ENCODE results near the gene PRSS50.

Gene PRSS50

GRCh38 chr3:46703013-46703520 lies 14.6 kb downstream of the PRSS50 start (continued):
- TF ChIP-seq RARB (CRISPR knock-in tag; IDR thresholded peaks at IDR 0.05) = no peak
- TF ChIP-seq ZC3H10 (CRISPR knock-in tag; IDR thresholded peaks at IDR 0.05) = no peak

DNA sequence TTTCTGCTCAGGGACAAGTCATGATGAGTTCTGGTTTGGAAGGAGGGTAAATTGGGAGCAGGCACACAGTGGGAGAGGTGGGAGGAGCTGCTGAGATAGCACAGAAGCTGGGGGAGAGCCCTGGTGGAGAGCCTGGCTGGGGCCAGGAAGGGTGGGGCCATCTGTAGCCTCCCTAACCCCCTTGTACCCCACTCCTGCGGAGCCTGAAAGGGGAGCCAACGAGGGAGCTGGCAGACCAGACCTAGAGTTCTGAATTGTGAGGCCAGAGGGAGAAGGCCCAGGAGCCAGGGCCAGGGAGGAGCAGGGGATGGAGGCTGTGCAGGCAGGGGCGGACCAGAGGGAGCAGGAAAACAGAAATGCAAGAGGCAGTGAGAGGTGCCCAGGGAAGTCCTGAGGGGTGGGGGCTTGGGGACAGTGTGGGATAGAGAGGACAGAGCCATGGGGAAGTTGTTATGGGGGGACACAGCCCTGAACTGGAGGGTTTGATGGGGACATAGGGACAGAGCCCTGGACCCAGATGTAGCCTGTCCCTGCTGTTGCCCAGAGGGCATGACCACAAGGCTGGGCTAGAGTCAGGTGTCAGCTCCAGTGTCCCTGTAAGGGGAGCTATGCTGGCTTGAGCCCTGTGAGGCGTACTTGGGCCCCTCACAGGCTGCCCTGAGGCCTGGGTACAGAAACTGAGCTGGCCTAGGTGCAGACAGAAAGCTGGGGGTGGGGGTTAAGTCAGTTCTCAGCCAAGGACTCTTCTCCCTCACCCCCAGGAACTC lies 15.2 kb downstream of the PRSS50 start:
- no peak for ATAC-seq
- TF ChIP-seq ZC3H10 (CRISPR knock-in tag; IDR thresholded peaks at IDR 0.05) (no peak), TSHZ2 (CRISPR knock-in tag; IDR thresholded peaks at IDR 0.05) (no peak), ESRRG (CRISPR knock-in tag; IDR thresholded peaks at IDR 0.05) (no peak), BACH2 (CRISPR knock-in tag; IDR thresholded peaks at IDR 0.05; ENCODE audit: borderline replicate concordance) (no peak), POU6F1 (CRISPR knock-in tag; IDR thresholded peaks at IDR 0.05; ENCODE audit: borderline replicate concordance, low read depth) (no peak)

GRCh38 chr3:46701181-46701939 lies 16.3 kb downstream of the PRSS50 start, which contains the start of gene TMIE:
Gene TMIE, plus strand, starts transcription at chr3:46701392. Its CDS starts 96 bp downstream, at chr3:46701488.
- ATAC-seq = 0 out of 3 replicates have a peak, but pooled peaks have one; percentile 3
- TF ChIP-seq ZFP30 (CRISPR knock-in tag; IDR thresholded peaks at IDR 0.05) (no peak), GLIS3 (CRISPR knock-in tag; IDR thresholded peaks at IDR 0.05) (no peak), TSHZ2 (CRISPR knock-in tag; IDR thresholded peaks at IDR 0.05) (no peak), PPARA (CRISPR knock-in tag; IDR thresholded peaks at IDR 0.05; ENCODE audit: borderline replicate concordance) (no peak), SNAI2 (CRISPR knock-in tag; IDR thresholded peaks at IDR 0.05) (no peak), POU6F1 (CRISPR knock-in tag; IDR thresholded peaks at IDR 0.05; ENCODE audit: borderline replicate concordance, low read depth) (no peak), ISL1 (CRISPR knock-in tag; IDR thresholded peaks at IDR 0.05) (no peak), RARB (CRISPR knock-in tag; IDR thresholded peaks at IDR 0.05) (no peak), TCF4 (CRISPR knock-in tag; IDR thresholded peaks at IDR 0.05; ENCODE audit: borderline replicate concordance) (no peak), CSRNP3 (CRISPR knock-in tag; IDR thresholded peaks at IDR 0.05) (no peak), TOX (CRISPR knock-in tag; IDR thresholded peaks at IDR 0.05; ENCODE audit: borderline replicate concordance) (no peak), BACH2 (CRISPR knock-in tag; IDR thresholded peaks at IDR 0.05; ENCODE audit: borderline replicate concordance) (no peak), PATZ1 (CRISPR knock-in tag; IDR thresholded peaks at IDR 0.05; ENCODE audit: borderline replicate concordance) (no peak), ZNF565 (CRISPR knock-in tag; conservative IDR thresholded peaks at IDR 0.05; ENCODE audit: low read depth) (no peak), ZFP3 (CRISPR knock-in tag; IDR thresholded peaks at IDR 0.05) (no peak), ZNF70 (CRISPR knock-in tag; IDR thresholded peaks at IDR 0.05) (no peak), OSR1 (CRISPR knock-in tag; IDR thresholded peaks at IDR 0.05) (no peak)
- TF ChIP-seq, protein P1, sequence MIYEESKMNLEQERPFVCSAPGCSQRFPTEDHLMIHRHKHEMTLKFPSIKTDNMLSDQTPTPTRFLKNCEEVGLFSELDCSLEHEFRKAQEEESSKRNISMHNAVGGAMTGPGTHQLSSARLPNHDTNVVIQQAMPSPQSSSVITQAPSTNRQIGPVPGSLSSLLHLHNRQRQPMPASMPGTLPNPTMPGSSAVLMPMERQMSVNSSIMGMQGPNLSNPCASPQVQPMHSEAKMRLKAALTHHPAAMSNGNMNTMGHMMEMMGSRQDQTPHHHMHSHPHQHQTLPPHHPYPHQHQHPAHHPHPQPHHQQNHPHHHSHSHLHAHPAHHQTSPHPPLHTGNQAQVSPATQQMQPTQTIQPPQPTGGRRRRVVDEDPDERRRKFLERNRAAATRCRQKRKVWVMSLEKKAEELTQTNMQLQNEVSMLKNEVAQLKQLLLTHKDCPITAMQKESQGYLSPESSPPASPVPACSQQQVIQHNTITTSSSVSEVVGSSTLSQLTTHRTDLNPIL (CRISPR knock-in tag; IDR thresholded peaks at IDR 0.05; ENCODE audit: low read depth) = no peak
